ENCODE measurements around the gene PSMA5. TPM values are rescaled to one million over a fixed set of nuclear protein-coding genes. Genes with fewer than 3 reads are reported as not detected.

PSMA5 gene
- total and polyA plus RNA-seq, 2 of the 13 experiments (the other 11 are each of a cell fraction or from before 2014, with no cell fraction given), result 140 to 169 TPM

DNA sequence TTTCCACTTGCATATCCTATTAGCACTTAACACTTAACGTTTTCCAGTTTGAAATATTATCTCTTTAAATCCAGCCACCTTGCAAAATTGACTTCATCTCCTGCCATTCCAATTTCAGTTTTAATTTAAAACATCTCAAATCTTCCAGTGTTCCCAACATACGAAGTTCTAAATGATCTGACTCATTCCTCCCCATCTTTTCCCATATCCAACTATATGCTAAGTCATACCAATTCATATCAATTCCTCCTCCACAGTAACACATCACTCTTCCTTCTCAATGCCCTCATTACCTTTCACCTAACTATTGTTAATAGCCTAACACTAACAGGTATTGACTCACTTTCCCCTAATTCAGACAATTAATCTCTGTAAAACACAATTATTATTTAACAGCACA is 2.8 kb downstream of the PSMA5 start:
- Histone ChIP-seq H4K20me1 (ENCODE audit: insufficient read depth, low read length) (peaks cover 14% of the 10 kb centered on the region), H3K4me2 (ENCODE audit: low read depth, low read length) (peak overlapping the region; percentile 73; the same call in 1 of the 2 replicates)
- ATAC-seq, result no peak

More for the DNA sequence above, 2.8 kb downstream of the PSMA5 start:
- no peak for DNase-seq (ENCODE audit: low spot score)
- in situ Hi-C loops (cut with HindIII; ENCODE audit: extremely low pct_ligation_motif_present, low pct_unique_long_range_greater_than_20kb) (no loop called here), intact Hi-C loops (cut with micrococcal nuclease; ENCODE audit: unreplicated experiment) (no loop called here)
- no peaks in the 10 kb centered on the region for H3K9me3 ChIP-seq (ENCODE audit: low read length)
- H2AFZ ChIP-seq (ENCODE audit: low read length), result no peak overlapping the region
- no peaks in the 10 kb centered on the region; a peak in 1 of 5 replicates for H3K27me3 ChIP-seq (ENCODE audit: control insufficient read depth in 1 of 2, insufficient read depth in 2 of 2, low read length in 2 of 2)
- peaks cover 7 to 30% of the 10 kb centered on the region in 2 experiments for H3K36me3 ChIP-seq (replicated peaks in 1 of 2; ENCODE audit: control insufficient read depth in 1 of 2, insufficient read depth in 2 of 2, low read length in 2 of 2)
- BruUV-seq (replicated peaks), result TSS peak; percentile 8
- TF ChIP-seq ZNF235 (CRISPR knock-in tag; IDR thresholded peaks at IDR 0.05; ENCODE audit: borderline replicate concordance) (no peak), POLR2A (IDR thresholded peaks at IDR 0.05; ENCODE audit: insufficient read depth in 1 of 2, low read depth in 2 of 2, low read length in 2 of 2) (no peak), ZNF3 (CRISPR knock-in tag; IDR thresholded peaks at IDR 0.05) (no peak), DZIP1 (CRISPR knock-in tag; IDR thresholded peaks at IDR 0.05) (no peak), MATR3 (CRISPR knock-in tag; IDR thresholded peaks at IDR 0.05) (no peak), ZNF44 (CRISPR knock-in tag; IDR thresholded peaks at IDR 0.05) (no peak), HNRNPL (IDR thresholded peaks at IDR 0.05; ENCODE audit: low read depth, low read length) (no peak), ZNF234 (CRISPR knock-in tag; conservative IDR thresholded peaks at IDR 0.05) (no peak)
- TF ChIP-seq, protein P1, sequence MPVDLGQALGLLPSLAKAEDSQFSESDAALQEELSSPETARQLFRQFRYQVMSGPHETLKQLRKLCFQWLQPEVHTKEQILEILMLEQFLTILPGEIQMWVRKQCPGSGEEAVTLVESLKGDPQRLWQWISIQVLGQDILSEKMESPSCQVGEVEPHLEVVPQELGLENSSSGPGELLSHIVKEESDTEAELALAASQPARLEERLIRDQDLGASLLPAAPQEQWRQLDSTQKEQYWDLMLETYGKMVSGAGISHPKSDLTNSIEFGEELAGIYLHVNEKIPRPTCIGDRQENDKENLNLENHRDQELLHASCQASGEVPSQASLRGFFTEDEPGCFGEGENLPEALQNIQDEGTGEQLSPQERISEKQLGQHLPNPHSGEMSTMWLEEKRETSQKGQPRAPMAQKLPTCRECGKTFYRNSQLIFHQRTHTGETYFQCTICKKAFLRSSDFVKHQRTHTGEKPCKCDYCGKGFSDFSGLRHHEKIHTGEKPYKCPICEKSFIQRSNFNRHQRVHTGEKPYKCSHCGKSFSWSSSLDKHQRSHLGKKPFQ (CRISPR knock-in tag; IDR thresholded peaks at IDR 0.05; ENCODE audit: insufficient replicate concordance), result no peak
- TF ChIP-seq, protein P2, sequence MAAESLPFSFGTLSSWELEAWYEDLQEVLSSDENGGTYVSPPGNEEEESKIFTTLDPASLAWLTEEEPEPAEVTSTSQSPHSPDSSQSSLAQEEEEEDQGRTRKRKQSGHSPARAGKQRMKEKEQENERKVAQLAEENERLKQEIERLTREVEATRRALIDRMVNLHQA (CRISPR knock-in tag; IDR thresholded peaks at IDR 0.05), result no peak
- TF ChIP-seq, protein P3, sequence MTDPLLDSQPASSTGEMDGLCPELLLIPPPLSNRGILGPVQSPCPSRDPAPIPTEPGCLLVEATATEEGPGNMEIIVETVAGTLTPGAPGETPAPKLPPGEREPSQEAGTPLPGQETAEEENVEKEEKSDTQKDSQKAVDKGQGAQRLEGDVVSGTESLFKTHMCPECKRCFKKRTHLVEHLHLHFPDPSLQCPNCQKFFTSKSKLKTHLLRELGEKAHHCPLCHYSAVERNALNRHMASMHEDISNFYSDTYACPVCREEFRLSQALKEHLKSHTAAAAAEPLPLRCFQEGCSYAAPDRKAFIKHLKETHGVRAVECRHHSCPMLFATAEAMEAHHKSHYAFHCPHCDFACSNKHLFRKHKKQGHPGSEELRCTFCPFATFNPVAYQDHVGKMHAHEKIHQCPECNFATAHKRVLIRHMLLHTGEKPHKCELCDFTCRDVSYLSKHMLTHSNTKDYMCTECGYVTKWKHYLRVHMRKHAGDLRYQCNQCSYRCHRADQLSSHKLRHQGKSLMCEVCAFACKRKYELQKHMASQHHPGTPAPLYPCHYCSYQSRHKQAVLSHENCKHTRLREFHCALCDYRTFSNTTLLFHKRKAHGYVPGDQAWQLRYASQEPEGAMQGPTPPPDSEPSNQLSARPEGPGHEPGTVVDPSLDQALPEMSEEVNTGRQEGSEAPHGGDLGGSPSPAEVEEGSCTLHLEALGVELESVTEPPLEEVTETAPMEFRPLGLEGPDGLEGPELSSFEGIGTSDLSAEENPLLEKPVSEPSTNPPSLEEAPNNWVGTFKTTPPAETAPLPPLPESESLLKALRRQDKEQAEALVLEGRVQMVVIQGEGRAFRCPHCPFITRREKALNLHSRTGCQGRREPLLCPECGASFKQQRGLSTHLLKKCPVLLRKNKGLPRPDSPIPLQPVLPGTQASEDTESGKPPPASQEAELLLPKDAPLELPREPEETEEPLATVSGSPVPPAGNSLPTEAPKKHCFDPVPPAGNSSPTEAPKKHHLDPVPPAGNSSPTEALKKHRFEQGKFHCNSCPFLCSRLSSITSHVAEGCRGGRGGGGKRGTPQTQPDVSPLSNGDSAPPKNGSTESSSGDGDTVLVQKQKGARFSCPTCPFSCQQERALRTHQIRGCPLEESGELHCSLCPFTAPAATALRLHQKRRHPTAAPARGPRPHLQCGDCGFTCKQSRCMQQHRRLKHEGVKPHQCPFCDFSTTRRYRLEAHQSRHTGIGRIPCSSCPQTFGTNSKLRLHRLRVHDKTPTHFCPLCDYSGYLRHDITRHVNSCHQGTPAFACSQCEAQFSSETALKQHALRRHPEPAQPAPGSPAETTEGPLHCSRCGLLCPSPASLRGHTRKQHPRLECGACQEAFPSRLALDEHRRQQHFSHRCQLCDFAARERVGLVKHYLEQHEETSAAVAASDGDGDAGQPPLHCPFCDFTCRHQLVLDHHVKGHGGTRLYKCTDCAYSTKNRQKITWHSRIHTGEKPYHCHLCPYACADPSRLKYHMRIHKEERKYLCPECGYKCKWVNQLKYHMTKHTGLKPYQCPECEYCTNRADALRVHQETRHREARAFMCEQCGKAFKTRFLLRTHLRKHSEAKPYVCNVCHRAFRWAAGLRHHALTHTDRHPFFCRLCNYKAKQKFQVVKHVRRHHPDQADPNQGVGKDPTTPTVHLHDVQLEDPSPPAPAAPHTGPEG (CRISPR knock-in tag; IDR thresholded peaks at IDR 0.05), result no peak
- TF ChIP-seq, protein P4, sequence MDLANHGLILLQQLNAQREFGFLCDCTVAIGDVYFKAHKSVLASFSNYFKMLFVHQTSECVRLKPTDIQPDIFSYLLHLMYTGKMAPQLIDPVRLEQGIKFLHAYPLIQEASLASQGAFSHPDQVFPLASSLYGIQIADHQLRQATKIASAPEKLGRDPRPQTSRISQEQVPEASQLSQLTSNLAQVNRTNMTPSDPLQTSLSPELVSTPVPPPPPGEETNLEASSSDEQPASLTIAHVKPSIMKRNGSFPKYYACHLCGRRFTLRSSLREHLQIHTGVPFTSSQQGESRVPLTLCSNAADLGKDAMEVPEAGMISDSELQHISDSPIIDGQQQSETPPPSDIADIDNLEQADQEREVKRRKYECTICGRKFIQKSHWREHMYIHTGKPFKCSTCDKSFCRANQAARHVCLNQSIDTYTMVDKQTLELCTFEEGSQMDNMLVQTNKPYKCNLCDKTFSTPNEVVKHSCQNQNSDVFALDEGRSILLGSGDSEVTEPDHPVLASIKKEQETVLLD (CRISPR knock-in tag; IDR thresholded peaks at IDR 0.05; ENCODE audit: low read depth), result no peak
- H3K79me2 ChIP-seq (ENCODE audit: insufficient read depth, low read length), result peaks cover 54% of the 10 kb centered on the region
- no peak for FAIRE-seq
- H3K4me1 ChIP-seq (ENCODE audit: insufficient read depth, low read length), result peaks cover 45% of the 10 kb centered on the region
- CTCF ChIA-PET (ENCODE audit: low intra/inter-chr PET ratio, low total read pairs), result no interaction called here
- 94% methylated on average over 2 of the region's 2 CpGs for whole genome bisulfite sequencing (ENCODE audit: low lambda C conversion rate)
- POLR2A ChIA-PET, result no interaction called here
- H3K4me3 ChIP-seq (replicated peaks in 1 of 3; ENCODE audit: insufficient read depth in 1 of 3, low read depth in 2 of 3, low read length in 3 of 3), result no peak overlapping the region; a peak in 1 of 6 replicates
- no peak overlapping the region for H3K9ac ChIP-seq (ENCODE audit: insufficient read depth, low read depth, low read length)
- H3K27ac ChIP-seq (ENCODE audit: extremely low read length, insufficient read depth, low read length), result no peak overlapping the region
